Kidney tubule cell (primary cell): ENCODE data around the gene SMYD3.
A peak's percentile ranks its signal among the peaks of the same experiment; 100 is the strongest.

Source experiments
- DNase-seq: peaks from one replicate; pipeline ENCODE4 v3.0.0-alpha.2; 2018; ENCODE audit warnings: low spot score

SMYD3 gene

GRCh38 chr1:246213502-246213901 is 293.6 kb downstream of the SMYD3 start:
- no peak for DNase-seq

- no peak for DNase-seq
Measured at GRCh38 chr1:246213036-246213435, 294.0 kb downstream of the SMYD3 start.

- no peak for DNase-seq
Measured at GRCh38 chr1:246212013-246212412, 295.1 kb downstream of the SMYD3 start.

- DNase-seq, result no peak
Measured at GRCh38 chr1:246210756-246211155, 296.3 kb downstream of the SMYD3 start.

- DNase-seq, result no peak
Measured at GRCh38 chr1:246208105-246208504, 299.0 kb downstream of the SMYD3 start.

- DNase-seq, result no peak
Measured at GRCh38 chr1:246203180-246203579, 303.9 kb downstream of the SMYD3 start.

GRCh38 chr1:246200738-246201137 is 306.3 kb downstream of the SMYD3 start:
- no peak for DNase-seq

- no peak for DNase-seq
Measured at GRCh38 chr1:246200225-246200624, 306.9 kb downstream of the SMYD3 start.

GRCh38 chr1:246199086-246199645 is 307.9 kb downstream of the SMYD3 start:
- peak; percentile 23 for DNase-seq

GRCh38 chr1:246198115-246198816 is 308.8 kb downstream of the SMYD3 start:
- DNase-seq, result no peak

- DNase-seq, result no peak
Measured at GRCh38 chr1:246197076-246197475, 310.0 kb downstream of the SMYD3 start.

GRCh38 chr1:246195296-246195695 is 311.8 kb downstream of the SMYD3 start:
- no peak for DNase-seq

- no peak for DNase-seq
Measured at GRCh38 chr1:246193537-246193936, 313.5 kb downstream of the SMYD3 start.

GRCh38 chr1:246189126-246189525 is 318.0 kb downstream of the SMYD3 start:
- no peak for DNase-seq

GRCh38 chr1:246187834-246188372 is 319.2 kb downstream of the SMYD3 start:
- DNase-seq, result no peak

GRCh38 chr1:246184503-246184902 is 322.6 kb downstream of the SMYD3 start:
- no peak for DNase-seq

- DNase-seq, result no peak
Measured at GRCh38 chr1:246182149-246182851, 324.8 kb downstream of the SMYD3 start.

GRCh38 chr1:246181241-246181640 is 325.8 kb downstream of the SMYD3 start:
- no peak for DNase-seq

GRCh38 chr1:246179401-246179800 is 327.7 kb downstream of the SMYD3 start:
- no peak for DNase-seq

GRCh38 chr1:246178717-246179311 is 328.3 kb downstream of the SMYD3 start:
- no peak for DNase-seq

- DNase-seq, result peak; percentile 70
Measured at GRCh38 chr1:246176126-246177024, 330.7 kb downstream of the SMYD3 start.
